VCaP (cell line): ENCODE measurements around the gene HNRNPU.

ENCODE experiments used
- H3K27ac ChIP-seq: fragments of 450-650 bp; 2 replicates; pipeline ENCODE4 v1.5.1; 2017
- CTCF ChIP-seq: fragments of 450-650 bp; conservative IDR thresholded peaks from 2 replicates; pipeline ENCODE4 v1.5.1; 2017; ENCODE audit warnings: mild to moderate bottlenecking, moderate library complexity

The HNRNPU gene

GRCh38 chr1:244826712-244827111 lies 37.6 kb downstream of the HNRNPU start:
- no peak overlapping the region for H3K27ac ChIP-seq
- TF ChIP-seq CTCF: no peak

- no peak for TF ChIP-seq CTCF
- no peak overlapping the region for H3K27ac ChIP-seq
These were observed 41.5 kb downstream of the HNRNPU start for GRCh38 chr1:244822878-244823277.

DNA sequence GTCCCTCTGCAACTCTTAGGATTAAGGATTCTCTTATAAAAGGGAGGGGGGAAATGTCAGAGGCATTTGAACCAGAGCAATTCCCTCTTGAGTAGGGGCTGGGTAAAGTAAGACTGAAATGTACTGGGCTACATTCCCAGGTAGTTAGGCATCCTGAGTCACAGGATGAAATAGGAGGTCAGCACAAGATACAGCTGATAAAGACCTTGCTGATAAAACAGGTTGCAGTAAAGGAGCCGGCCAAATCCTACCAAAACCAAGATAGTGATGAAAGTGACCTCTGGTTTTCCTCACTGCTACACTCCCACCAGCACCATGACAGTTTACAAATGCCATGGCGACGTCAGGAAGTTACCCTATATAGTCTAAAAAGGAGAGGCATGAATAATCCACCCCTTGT lies 43.2 kb downstream of the HNRNPU start:
- no peak for TF ChIP-seq CTCF
- H3K27ac ChIP-seq: no peak overlapping the region

GRCh38 chr1:244820131-244820530 lies 44.2 kb downstream of the HNRNPU start:
- TF ChIP-seq CTCF: no peak
- no peak overlapping the region for H3K27ac ChIP-seq

DNA sequence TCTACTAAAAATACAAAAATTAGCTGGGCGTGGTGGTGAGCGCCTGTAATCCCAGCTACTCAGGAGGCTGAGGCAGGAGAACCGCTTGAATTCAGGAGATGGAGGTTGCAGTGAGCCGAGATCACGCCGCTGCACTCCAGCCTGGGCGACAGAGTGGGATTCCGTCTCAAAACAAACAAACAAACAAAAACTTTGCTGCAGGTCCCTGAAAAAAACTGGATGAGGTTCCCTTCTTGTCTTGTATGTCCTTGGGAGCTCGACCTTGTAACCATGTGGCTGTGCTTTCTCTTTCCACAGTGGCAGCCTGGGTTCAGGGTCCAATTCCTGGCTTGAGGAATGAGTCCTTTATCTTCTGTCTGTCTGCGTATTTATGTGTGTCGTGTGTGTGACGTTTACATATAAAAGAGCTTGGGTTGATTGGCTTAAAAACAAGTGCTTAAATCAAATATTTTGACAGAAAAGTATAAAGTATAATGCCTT lies 46.9 kb downstream of the HNRNPU start:
- TF ChIP-seq CTCF: no peak
- H3K27ac ChIP-seq: no peak overlapping the region

DNA sequence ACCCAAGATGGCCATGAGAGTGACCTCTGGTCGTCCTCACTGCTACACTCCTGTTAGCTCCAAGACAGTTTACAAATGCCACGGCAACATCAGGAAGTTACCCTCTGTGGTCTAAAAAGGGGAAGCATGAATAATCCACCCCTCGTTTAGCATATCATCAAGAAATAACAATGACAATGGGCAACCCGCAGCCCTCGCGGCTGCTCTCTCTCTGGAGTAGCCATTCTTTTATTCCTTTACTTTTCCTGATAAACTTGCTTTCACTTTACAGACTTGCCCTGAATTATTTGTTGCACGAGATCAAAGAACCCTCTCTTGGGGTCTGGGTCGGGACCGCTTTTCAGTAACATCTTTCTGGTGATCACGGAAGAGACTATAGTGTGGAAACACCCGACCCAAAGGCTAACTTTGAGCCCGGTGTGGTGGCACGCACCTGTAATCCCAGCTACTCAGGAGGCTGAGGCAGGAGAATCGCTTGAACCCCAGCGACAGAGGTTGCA lies 48.7 kb downstream of the HNRNPU start:
- no peak overlapping the region for H3K27ac ChIP-seq
- no peak for TF ChIP-seq CTCF

DNA sequence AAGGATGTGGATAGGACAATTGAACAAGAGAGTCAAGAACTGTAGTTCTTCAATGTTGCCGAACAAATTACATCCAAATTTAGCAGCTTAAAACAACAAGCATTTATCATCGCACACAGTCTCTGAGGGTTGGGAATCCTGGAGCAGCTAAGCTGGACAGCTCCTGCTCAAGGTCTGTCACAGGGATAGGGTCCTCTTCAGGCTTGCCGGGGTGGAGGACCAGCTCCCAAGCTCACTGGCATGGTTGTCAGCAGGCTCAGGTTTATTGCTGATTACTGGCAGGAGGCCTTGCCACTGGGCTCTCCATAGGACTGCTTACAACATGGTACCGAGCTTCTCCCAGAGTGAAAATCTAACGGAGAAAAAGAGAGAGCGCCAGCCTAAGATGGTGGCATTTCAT lies 51.0 kb downstream of the HNRNPU start:
- TF ChIP-seq CTCF: no peak
- H3K27ac ChIP-seq: no peak overlapping the region
